HepG2 (cell line): ENCODE results near the gene NUBPL.

Experiments
- ATF6 ChIP-seq: sonication (generic); formaldehyde crosslinking; conservative IDR thresholded peaks from 2 replicates; pipeline ENCODE4 v1.4.0; 2020; ENCODE audit warnings: missing genetic modification reagents
- EZH2 ChIP-seq: conservative IDR thresholded peaks from 2 replicates; pipeline ENCODE4 v1.6.1; 2012; ENCODE audit warnings: mild to moderate bottlenecking, low read depth, low read length, moderate library complexity
- HNRNPK ChIP-seq: fragments of 200-400 bp; formaldehyde crosslinking; IDR thresholded peaks from 2 replicates; pipeline ENCODE4 v1.6.1; 2018; ENCODE audit warnings: low read length, low read depth, moderate library complexity, mild to moderate bottlenecking; ENCODE audit not compliant: poor library complexity, severe bottlenecking
- IRF1 ChIP-seq: sonication (generic); formaldehyde crosslinking; IDR thresholded peaks from 2 replicates; pipeline ENCODE4 v1.4.0; 2020; ENCODE audit warnings: low read depth, mild to moderate bottlenecking, missing genetic modification reagents
- MEIS1 ChIP-seq: sonication (generic); formaldehyde crosslinking; IDR thresholded peaks from 2 replicates; pipeline ENCODE4 v1.9.0; 2021; ENCODE audit warnings: mild to moderate bottlenecking, missing genetic modification reagents, moderate library complexity, borderline replicate concordance
- MYNN ChIP-seq: sonication (generic); formaldehyde crosslinking; IDR thresholded peaks from 2 replicates; pipeline ENCODE4 v1.4.0; 2020; ENCODE audit warnings: mild to moderate bottlenecking, low read depth, missing genetic modification reagents
- SNAPC5 ChIP-seq: sonication (generic); formaldehyde crosslinking; IDR thresholded peaks from 2 replicates; pipeline ENCODE4 v1.8.1; 2023; ENCODE audit warnings: mild to moderate bottlenecking, missing genetic modification reagents, borderline replicate concordance
- TCF7L2 ChIP-seq: IDR thresholded peaks from 2 replicates; pipeline ENCODE4 v1.6.1; 2011; ENCODE audit warnings: mild to moderate bottlenecking, low read depth, low read length, moderate library complexity
- UBTF ChIP-seq: sonication (generic); formaldehyde crosslinking; IDR thresholded peaks from 2 replicates; pipeline ENCODE4 v1.4.0; 2020; ENCODE audit warnings: mild to moderate bottlenecking, missing genetic modification reagents
- ZNF207 ChIP-seq: fragments of 450-650 bp; IDR thresholded peaks from 2 replicates; pipeline ENCODE4 v1.6.1; 2016; ENCODE audit warnings: antibody characterized with exemption, borderline replicate concordance
- ZNF264 ChIP-seq: sonication (generic); formaldehyde crosslinking; IDR thresholded peaks from 2 replicates; pipeline ENCODE4 v1.4.0; 2020; ENCODE audit warnings: missing genetic modification reagents

GRCh38 chr14:31819281-31819680 lies 258.1 kb downstream of the NUBPL start:
- no peak for TF ChIP-seq SNAPC5 (CRISPR knock-in tag)
- no peak for TF ChIP-seq UBTF (CRISPR knock-in tag)
- TF ChIP-seq ZNF264 (CRISPR knock-in tag), result no peak
- no peak for TF ChIP-seq TCF7L2
- TF ChIP-seq IRF1 (CRISPR knock-in tag), result no peak
- TF ChIP-seq EZH2, result no peak
- no peak for TF ChIP-seq HNRNPK
- TF ChIP-seq ZNF207, result no peak
- no peak for TF ChIP-seq ATF6
- no peak for TF ChIP-seq MEIS1 (CRISPR knock-in tag)
- TF ChIP-seq MYNN (CRISPR knock-in tag), result no peak
